ENCODE results near the gene NPY4R2.
"Not testable (repeated sequence)": the region's sequence is repeated elsewhere in the genome, so short reads cannot be mapped to it uniquely, and the experiment has no call there.

The NPY4R2 gene, protein sequence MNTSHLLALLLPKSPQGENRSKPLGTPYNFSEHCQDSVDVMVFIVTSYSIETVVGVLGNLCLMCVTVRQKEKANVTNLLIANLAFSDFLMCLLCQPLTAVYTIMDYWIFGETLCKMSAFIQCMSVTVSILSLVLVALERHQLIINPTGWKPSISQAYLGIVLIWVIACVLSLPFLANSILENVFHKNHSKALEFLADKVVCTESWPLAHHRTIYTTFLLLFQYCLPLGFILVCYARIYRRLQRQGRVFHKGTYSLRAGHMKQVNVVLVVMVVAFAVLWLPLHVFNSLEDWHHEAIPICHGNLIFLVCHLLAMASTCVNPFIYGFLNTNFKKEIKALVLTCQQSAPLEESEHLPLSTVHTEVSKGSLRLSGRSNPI

DNA sequence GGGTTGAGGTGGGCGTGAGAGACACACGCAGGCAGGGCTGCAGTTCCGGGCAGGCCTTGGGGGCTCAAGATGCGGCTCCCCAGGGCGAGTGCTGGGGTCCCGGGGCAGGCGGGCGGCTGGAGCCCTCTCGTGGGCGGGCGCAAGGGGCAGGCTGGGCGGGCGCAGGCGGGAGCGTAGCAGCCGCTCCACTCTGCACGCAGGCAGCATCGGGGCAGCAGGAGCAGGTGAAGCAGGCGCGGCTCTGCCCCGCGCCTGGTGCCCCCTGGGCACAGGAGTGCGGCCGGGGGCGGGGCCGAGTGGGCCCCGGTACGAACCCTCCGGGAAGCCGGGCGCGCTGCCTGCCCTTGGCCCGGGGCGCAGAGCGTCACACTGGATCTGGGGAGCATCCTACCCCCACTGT is at the start of gene NPY4R2:
TSS of gene NPY4R2 (plus strand) at position 188 of the 400 bp plus-strand sequence. CDS start 3,326 bp downstream, outside the sequence.
- not testable (repeated sequence) for DNase-seq

DNA sequence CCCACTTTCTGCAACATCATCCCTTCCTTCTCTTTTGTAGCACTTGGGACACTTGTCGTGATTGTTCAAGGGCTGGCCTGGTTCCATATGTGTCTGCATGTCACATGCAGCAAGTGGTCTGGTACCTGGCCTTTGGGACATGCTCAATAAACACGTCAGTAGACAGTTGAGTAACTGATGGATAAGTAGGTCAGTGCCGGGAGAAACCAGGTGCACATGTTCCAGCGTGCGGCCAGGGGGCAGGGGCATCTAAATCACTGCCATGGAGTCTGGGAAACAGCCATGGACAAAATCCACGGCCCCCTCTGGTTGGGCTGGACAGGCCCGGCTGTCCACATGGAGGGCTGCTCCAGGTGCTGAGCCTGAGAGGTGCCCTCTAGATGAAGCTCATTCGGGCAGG is 47.6 kb upstream of the NPY4R2 start:
- DNase-seq: not testable (repeated sequence)

DNA sequence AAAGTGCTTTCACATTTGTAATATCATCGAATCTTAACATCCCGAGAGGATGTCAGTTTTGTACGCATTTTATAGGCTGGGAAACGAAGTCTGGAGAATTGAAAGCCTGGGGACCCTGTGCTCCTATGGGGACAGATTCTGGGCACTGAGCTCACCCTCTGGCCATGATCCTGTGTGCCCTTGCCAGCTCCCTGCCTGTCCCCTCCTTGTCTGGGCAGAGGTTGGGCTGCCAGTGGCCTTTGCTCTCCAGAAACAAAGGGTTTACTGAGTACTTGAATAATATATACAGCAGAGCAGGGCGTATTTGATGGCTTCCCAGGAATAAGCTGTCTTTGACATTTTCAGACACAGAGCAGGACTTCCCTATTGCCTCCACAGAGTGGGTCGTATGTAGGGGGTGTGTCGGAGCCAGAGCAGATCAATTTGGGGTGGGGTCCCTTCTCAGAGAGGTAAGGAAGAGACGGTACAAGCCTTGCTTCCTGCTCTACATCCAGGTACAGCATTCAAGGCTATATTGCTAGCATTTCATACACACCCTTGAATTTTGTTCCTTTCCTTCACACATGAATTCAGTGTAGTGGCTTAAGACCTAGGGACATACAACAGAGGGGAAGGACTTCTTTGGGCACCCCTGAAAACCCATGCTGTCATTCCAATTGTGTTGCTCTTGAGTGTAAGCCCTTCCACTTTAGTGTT is 46.8 kb upstream of the NPY4R2 start:
- DNase-seq: not testable (repeated sequence)

DNA sequence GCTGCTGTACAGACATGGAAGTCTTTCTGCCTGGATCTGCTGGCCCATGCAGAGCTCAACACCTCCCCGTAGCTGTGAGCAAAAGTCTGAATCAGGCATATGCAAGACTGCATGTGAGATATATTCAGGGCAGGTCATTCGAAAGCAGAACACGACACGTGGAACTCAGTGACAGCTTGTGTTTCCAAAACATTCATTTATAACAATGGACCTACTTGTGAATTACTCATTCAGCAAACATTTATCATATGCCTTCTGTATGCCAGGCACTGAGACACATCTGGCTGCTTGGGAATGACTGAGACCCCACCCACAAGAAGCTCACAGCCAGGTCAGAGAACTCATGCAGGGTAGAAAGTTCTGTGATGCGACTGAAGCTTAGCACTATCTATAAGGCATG is 46.2 kb upstream of the NPY4R2 start:
- not testable (repeated sequence) for DNase-seq

DNA sequence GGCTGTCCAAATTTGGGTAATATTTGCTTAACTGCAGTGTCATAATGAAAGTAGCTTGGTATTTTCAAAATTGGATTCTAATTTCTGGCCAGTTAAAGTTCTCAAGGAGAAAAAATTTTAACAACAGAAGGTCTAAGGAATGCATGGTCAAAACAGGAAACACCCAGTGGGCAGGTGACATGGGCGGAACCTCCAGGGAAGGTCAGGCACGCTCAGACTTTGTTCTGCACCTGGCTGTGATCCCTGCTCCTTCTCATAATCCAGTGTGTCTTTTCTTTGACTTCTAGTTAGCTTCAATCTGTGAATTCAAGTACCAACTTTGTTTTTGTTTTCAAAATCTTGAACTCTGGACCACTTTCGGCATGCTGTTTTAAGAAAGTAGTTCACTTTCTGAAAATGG is 34.2 kb upstream of the NPY4R2 start:
- not testable (repeated sequence) for DNase-seq

DNA sequence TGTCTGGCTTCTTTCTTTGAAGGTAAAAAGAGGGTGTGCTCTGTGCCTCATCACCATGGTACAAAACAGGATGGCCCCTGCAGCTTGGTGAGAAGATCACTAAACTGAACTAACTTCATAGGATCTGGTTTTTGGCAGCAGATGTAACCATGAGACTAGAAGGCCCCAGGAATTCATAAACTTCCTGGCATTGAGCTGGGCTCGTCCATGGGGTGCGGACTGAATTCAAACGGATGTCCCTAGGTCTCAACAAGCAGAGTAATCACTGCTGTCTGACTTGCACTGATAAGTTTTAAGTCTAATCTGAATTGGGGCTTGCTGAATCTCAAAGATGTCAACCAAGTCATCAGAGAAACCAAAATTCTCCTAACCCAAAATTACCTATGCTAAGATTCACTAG is 33.5 kb upstream of the NPY4R2 start:
- not testable (repeated sequence) for DNase-seq

DNA sequence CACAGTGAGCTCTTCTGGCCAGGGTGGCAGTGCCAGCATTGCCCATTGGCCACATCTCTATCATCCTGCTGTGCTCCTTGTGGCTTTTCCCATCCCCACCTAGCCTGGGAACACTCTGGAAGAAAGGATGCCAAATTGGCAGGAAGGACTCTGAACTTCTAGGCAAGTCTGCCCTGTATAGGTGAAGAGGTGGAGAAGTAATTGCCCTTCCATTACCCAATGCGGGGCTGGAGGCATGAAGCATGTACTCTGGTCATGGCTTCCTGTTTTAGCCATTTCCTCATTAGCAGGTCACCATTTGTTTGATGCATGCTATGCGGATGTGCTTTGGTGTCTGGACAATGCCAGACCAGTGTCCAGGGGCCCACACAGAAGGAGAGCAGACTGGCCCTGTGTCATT is 32.1 kb upstream of the NPY4R2 start:
- DNase-seq: not testable (repeated sequence)

DNA sequence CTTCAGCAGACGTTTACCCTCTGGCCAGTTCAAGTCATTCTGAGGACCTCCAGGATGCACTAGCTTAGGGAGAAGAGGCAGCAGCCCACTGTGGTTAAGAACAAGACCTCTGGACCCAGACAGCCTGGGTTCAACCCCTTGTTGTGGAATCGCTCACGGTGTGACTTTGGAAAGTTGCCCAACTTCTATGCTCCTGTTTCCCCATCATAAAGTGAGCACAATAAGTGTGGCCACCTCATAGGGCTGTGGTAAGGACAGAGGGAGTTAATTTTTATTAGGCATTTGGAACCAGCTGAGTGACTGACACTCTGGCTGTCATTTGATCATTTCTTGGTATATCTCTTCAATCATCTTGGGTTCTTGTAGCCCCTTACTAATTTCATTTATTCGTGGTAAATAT is 31.6 kb upstream of the NPY4R2 start:
- not testable (repeated sequence) for DNase-seq

DNA sequence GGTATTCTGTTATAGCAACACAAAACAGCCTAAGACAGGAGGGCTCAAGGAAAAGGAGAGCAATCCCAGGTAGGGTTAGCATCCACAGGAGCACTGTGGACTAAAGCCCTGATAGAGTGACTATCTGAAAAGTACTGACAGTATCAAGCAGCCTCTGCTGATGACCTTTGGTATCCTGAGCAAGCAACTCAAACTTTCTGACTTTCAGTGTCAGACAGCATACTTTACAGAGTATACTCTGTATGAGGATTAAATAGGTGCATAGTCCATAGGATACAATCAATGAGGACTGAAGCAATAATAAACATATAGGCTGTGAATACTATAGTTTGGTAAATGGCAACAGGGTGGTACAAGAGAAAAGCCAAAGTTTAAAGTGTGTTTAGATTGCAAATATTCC is 27.7 kb upstream of the NPY4R2 start:
- not testable (repeated sequence) for DNase-seq

DNA sequence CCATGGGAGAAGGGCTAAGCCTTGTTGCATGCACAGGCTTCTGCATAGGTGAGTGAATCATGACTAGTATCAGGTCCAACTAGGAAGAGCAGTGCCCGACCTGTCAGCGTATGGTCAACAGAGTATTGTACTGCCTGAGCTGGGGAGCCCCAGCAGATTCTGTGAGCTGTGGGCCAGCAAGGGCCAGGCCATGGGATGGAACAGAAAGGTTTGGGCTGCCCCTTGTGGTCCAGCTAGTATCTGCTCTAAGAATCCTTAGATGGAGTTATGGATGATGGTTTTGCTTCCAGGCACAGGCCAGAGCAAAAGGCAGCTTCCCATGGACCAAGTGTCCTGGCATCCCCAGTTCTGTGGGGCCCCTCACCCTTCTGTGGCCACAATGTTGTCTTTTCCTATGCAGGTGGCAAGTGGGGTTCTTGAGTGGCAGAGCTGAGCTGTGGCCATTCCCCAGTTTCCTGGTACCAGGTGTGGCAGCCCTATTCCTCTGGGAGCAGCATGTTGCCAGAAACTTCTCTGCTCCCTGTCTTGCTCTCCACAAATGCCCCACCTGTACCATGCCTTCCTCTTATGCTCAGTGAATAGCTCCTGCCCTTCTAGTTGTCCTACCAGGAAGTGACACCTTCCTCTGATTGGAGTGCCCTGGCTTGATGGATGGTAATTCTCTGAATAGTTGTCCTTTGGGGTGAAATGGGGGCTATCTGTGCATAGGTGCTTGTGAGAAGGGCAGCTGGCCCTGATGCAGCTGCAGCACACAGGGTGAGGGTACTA is 25.8 kb upstream of the NPY4R2 start:
- DNase-seq: not testable (repeated sequence)

DNA sequence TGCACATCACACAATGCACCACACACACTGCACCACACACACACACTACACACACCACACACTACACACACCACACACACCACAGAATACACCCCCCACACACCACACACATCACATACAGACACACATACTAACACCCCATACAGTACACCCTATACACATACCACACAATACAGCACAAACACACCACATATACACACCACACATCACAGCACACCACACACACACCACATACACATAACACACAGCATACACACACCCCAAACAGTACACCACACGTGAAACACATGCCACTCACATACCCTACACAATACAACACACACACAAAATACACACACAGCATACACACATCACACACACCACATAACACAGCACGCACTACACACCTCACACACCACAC is 23.9 kb upstream of the NPY4R2 start:
- DNase-seq: not testable (repeated sequence)

DNA sequence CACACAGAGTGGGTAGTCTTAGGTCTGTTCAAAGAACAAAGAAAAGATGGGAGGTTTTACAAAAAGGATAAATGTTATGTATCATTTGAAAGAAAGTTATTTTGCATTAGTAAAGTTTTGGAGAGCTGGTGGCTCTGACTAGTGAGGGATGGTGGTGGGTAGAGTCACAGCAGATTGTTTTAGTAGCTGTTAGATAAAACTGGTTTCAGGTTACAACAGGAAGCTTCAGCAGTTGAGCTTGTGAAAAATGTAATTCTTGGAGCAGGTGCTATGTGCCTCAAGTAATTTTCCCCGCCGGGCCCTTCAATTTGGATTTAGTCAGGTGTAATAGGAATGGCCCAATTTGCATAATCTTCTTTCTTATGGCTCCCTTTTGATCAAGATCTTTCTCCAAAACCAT is 20.6 kb upstream of the NPY4R2 start:
- not testable (repeated sequence) for DNase-seq

DNA sequence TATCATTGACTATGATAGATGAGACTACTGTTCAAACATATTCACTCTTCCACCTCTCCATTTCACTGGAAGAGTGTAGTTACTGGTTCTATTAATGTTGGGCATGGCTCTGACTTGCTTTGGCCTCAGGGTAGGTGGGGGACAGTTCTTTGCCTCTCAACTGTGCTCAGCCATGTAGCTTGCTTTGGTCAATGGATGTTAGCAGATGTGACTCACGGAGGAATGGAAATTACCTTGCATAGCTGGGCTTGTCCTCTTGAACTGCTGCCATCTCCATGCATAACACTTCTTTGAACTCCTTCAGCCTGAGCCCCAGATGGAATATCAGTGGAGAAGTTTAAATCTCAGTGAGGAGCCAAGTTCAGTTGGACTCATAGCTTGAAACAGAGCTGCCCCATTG is 9.1 kb upstream of the NPY4R2 start:
- not testable (repeated sequence) for DNase-seq

DNA sequence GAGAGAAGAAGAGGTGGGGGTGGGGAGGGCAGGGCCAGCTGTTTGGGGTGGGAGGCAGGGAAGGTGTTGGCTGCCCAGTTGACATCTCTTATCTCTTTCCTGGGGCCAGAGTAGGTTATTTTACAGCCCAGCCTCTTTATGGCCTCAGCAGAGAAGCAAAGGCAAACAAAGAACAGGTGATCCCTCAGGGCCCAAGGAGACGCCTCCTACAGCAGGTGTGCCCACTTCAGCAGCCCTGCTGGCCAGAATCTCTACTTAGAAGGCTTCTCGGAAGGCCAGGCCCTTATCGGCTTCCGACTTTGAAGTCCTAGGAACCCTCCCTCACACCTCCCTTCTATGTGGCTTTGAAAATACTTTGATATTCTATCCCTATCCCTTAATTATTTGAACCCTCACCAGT is 8.0 kb upstream of the NPY4R2 start:
- not testable (repeated sequence) for DNase-seq

DNA sequence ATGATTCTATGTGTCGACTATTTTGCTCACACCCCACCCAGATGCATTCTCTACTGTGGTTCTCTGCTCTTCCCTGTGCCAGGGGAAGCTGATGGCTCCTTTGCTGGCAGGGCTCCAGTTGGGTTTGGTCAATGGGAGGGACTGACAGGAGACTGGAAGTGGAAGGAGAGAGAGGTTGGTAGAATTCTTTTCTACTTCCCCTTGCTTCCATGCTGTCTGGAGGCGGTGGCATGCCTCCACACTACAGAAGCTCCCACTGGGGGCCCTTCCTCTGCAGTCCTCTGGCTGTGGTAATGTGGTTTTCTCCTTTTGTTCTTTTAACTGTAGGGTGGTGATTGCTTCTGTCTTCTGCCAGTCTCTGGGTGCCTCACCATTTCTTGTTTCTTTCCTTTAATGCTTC is 4.4 kb upstream of the NPY4R2 start:
- DNase-seq: not testable (repeated sequence)

DNA sequence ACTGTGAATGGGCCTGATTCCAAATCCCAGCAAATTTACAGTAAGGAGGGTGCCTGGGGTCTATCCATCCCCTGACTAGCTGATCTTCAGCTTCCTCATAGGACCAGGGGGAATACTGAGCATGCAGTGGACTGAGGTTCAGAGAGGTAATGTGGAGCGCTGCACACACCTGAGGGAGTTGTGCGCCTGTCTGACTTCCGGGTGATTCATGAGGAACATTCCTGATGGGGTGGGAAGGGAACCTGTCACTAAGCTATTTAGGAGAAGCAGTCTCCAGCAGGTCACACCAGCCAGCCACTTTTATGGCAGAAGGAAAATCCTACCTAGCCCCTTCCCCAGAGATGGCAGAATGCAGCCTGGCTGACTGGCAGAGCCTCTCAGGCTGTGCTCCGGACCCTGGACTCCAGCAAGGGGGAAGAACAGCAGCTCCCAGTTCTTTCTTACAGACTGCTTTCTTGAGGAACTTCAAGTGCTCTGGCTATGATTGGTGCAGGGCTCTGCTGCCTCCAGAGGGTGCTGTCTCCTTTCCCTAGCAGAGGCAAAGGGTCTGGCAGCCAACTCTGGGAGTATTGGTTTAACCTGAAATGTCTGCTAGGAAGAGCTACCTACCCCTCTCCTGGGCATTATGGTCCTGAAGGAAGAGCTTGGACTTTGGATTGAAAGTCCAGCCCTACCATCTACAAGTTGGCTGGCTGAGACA is 2.5 kb upstream of the NPY4R2 start:
- DNase-seq: not testable (repeated sequence)

DNA sequence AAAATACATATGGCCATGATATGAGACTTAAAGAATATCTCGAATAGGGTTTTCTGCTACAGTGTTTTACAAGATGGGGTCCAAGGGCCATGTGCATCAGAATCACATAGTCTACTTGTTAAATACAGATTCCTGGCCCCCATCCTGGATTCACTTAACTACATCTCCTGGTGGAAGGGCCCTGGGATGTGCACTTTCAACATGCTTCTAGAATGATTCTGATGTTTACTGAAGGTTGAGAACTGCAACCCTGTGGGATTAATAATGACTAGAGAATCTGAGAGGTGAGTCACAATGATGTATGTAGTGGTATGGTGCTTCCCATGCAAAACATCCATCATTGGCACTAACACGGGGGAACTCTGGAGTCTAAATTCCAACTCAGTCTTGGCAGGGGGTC is 2.1 kb downstream of the NPY4R2 start:
- DNase-seq: not testable (repeated sequence)

DNA sequence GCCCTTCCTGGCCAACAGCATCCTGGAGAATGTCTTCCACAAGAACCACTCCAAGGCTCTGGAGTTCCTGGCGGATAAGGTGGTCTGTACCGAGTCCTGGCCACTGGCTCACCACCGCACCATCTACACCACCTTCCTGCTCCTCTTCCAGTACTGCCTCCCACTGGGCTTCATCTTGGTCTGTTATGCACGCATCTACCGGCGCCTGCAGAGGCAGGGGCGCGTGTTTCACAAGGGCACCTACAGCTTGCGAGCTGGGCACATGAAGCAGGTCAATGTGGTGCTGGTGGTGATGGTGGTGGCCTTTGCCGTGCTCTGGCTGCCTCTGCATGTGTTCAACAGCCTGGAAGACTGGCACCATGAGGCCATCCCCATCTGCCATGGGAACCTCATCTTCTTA is 4.0 kb downstream of the NPY4R2 start:
- not testable (repeated sequence) for DNase-seq

DNA sequence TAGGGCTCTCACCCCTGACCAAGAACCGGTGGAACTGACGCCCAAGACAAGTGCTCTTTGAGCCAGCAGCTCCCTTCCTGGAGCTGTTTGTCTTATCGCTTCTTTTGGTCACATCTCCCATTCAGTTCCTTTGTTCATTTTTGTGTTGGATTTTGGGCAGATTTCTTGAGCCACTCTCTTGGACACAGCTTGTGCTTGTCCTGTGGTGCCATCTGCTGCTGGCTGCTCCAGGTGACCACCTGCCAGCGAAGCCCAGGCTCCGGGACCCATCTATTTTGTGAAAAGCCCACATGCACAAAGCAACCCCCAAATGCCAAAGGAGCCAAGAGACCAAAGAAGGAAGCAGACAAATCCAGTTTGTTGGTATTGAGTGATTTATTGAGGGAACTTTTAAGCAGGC is 6.2 kb downstream of the NPY4R2 start:
- not testable (repeated sequence) for DNase-seq

DNA sequence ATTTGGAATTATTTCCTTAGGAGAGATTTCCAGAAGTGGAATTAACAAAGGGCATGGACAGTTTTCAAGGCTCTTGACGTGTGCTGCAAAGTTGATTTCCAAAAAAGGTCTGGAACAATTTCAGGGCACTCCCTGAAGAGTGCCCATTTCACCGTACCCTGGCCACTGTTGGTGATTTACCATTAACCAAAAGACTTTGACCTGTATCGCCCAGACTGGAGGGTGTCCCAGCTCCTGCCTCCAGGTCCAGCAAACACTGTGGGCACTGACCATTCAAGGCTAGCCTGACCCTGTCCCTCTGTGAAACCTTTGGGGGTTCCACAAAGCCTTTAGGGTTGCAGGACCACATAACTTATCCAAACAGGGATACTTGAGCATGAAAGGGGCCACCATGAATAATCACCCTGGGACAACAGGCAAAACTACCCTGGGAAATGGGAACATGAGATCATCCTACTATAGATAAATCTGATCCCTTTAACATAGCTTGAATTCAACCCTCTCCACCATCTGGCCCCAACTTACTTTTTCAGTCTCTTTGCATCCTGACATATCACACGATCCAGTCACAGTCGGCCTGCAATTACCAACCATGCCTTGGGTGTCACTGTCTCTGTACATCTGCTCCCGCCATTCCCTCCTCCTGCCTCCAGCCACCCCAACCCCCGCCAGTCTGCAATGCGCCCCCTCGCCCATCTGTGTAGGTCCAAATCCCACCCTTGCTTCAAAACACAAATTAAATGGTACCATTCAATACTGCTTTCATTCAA is 8.9 kb downstream of the NPY4R2 start:
- not testable (repeated sequence) for DNase-seq

DNA sequence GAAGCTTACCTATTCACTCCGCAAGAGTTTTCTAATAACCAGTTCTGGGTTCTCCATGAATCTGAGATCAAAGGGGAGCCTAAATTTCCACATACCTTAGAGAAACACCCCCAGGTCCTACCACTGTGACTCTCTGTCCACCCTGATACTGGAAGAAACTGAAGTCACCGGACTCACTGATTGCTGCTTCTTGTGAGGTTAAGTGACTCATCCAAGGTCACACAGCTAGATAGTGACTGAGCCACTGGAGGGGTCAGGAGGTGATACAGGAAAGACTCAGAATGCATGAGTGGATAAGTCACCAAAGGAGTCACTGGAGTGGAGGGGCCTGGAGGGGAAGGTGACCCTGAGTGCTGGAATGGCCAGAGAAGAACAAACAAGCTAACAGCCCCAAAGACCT is 9.8 kb downstream of the NPY4R2 start:
- not testable (repeated sequence) for DNase-seq

DNA sequence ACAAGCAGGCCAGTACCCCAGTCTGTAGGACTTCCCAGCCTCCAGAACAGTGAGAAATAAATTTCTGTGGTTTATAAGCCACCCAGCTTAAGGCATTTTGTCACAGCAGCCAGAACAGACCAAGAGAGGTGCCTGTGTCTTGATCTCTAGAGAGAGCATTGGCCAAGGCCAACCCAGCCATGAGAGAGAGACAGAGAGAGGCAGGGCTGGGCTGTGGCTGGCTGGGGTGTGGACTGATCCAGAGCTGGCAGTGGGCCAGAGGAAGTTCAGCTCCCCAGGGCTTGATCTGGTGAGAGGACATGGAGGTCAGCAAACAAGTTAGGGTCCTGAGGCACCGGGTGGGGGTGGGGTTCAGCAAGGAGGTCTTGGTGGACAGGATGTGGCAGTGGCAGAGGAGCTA is 14.4 kb downstream of the NPY4R2 start:
- not testable (repeated sequence) for DNase-seq
